Muscle of leg (tissue), 11 donors: Measurements from ENCODE around the gene C14orf180. TPM values are rescaled to one million over a fixed set of nuclear protein-coding genes. Genes with fewer than 3 reads are reported as not detected.
"Not testable (repeated sequence)": the region's sequence is repeated elsewhere in the genome, so short reads cannot be mapped to it uniquely, and the experiment has no call there.

Experiments used
- DNase-seq: peaks from one replicate; pipeline ENCODE4 v3.0.0; 2013
- H3K27ac ChIP-seq: one replicate; pipeline ENCODE4 v1.5.1; 2013; ENCODE audit warnings: mild to moderate bottlenecking, low read length, control low read depth
- H3K27me3 ChIP-seq: one replicate; pipeline ENCODE4 v1.6.1; 2013; ENCODE audit warnings: low read length; ENCODE audit not compliant: control insufficient read depth, insufficient read depth
- H3K36me3 ChIP-seq: one replicate; pipeline ENCODE4 v1.6.1; 2013; ENCODE audit warnings: low read length; ENCODE audit not compliant: control insufficient read depth, insufficient read depth
- H3K4me1 ChIP-seq: one replicate; pipeline ENCODE4 v1.6.1; 2013; ENCODE audit warnings: low read length; ENCODE audit not compliant: control insufficient read depth, insufficient read depth
- H3K4me3 ChIP-seq: one replicate; pipeline ENCODE4 v1.5.1; 2013; ENCODE audit warnings: low read length, control low read depth
- H3K9me3 ChIP-seq: replicated peaks from 2 replicates; pipeline ENCODE4 v1.6.1; 2013; ENCODE audit warnings: low read depth, low read length; ENCODE audit not compliant: control insufficient read depth
- WGBS: methylation state at CpG from one replicate; pipeline ENCODE4 v1.1.5; 2013; ENCODE audit warnings: missing lambda C conversion rate; ENCODE audit not compliant: insufficient coverage; 5-methylcytosine and 5-hydroxymethylcytosine counted together
- polyA plus RNA-seq, 8 donors: library from polyadenylated mRNA; unstranded; fragments of 120-200 nt; gene quantifications; one replicate each; pipeline versions ENCODE4 v1.2.1 to v1.2.3, GENCODE V29; 2013; ENCODE audit warnings: inconsistent platforms in 1 of 8, low replicate concordance in 1 of 8; ENCODE audit not compliant: insufficient read length in 8 of 8, insufficient read depth in 1 of 8
- total RNA-seq: library from RNA; stranded (reverse); fragments of 120-200 nt; gene quantifications from one replicate; pipeline ENCODE4 v1.2.4, GENCODE V29; 2013

The C14orf180 gene
- total and polyA plus RNA-seq, 9 donors = 3.9 to 18.8 (median 11.6) TPM

GRCh38 chr14:104578321-104578720, 1.2 kb upstream of the C14orf180 start:
- H3K4me3 ChIP-seq = no peak overlapping the region
- no peaks in the 10 kb centered on the region for H3K36me3 ChIP-seq
- peaks cover 100% of the 10 kb centered on the region for H3K4me1 ChIP-seq
- H3K27me3 ChIP-seq = peaks cover 2% of the 10 kb centered on the region
- peak overlapping the region; percentile 67 for H3K27ac ChIP-seq
- 59% methylated on average over 8 of the region's 11 CpGs for WGBS
- DNase-seq = no peak
- H3K9me3 ChIP-seq = no peaks in the 10 kb centered on the region

GRCh38 chr14:104579939-104580338, 375 bp downstream of the C14orf180 start:
- DNase-seq, H3K9me3 ChIP-seq, H3K27me3 ChIP-seq, H3K36me3 ChIP-seq: not testable (repeated sequence)
- Histone ChIP-seq H3K4me3 (peak overlapping the region; percentile 22), H3K27ac (peak overlapping the region; percentile 75), H3K4me1 (peaks cover 93% of the 10 kb centered on the region)
- WGBS = 73% methylated on average over 6 of the region's 6 CpGs

GRCh38 chr14:104580961-104581360, 1.4 kb downstream of the C14orf180 start:
- Histone ChIP-seq H3K36me3 (no peaks in the 10 kb centered on the region), H3K27me3 (no peaks in the 10 kb centered on the region), H3K4me3 (peak overlapping the region; percentile 31), H3K27ac (peak overlapping the region; percentile 75), H3K4me1 (peaks cover 86% of the 10 kb centered on the region), H3K9me3 (no peaks in the 10 kb centered on the region)
- WGBS = 61% methylated on average over 8 of the region's 9 CpGs
- peak; percentile 49 for DNase-seq

- Histone ChIP-seq H3K4me3 (peak overlapping the region; percentile 31), H3K4me1 (peaks cover 86% of the 10 kb centered on the region), H3K36me3 (no peaks in the 10 kb centered on the region), H3K27ac (peak overlapping the region; percentile 45), H3K9me3 (no peaks in the 10 kb centered on the region), H3K27me3 (no peaks in the 10 kb centered on the region)
- DNase-seq = no peak
- WGBS = 67% methylated on average over 9 of the region's 9 CpGs
These were observed 2.0 kb downstream of the C14orf180 start for GRCh38 chr14:104581521-104581920.

GRCh38 chr14:104582005-104582404, 2.4 kb downstream of the C14orf180 start:
- DNase-seq = no peak
- H3K4me3 ChIP-seq = peak overlapping the region; percentile 31
- no peaks in the 10 kb centered on the region for H3K9me3 ChIP-seq
- peak overlapping the region; percentile 52 for H3K27ac ChIP-seq
- 70% methylated on average over 14 of the region's 20 CpGs for whole genome bisulfite sequencing
- H3K4me1 ChIP-seq = peaks cover 86% of the 10 kb centered on the region
- H3K27me3 ChIP-seq = no peaks in the 10 kb centered on the region
- H3K36me3 ChIP-seq = no peaks in the 10 kb centered on the region

- peak overlapping the region; percentile 31 for H3K4me3 ChIP-seq
- H3K4me1 ChIP-seq = peaks cover 86% of the 10 kb centered on the region
- no peaks in the 10 kb centered on the region for H3K9me3 ChIP-seq
- H3K36me3 ChIP-seq = no peaks in the 10 kb centered on the region
- 12% methylated on average over 6 of the region's 12 CpGs for WGBS
- H3K27me3 ChIP-seq = no peaks in the 10 kb centered on the region
- H3K27ac ChIP-seq = peak overlapping the region; percentile 52
- peak; percentile 56 for DNase-seq
These were observed 3.1 kb downstream of the C14orf180 start for GRCh38 chr14:104582662-104583061.

GRCh38 chr14:104583424-104584306, 4.1 kb downstream of the C14orf180 start:
- Histone ChIP-seq H3K4me3 (no peak overlapping the region), H3K4me1 (peaks cover 83% of the 10 kb centered on the region), H3K27ac (peak overlapping the region; percentile 52)

GRCh38 chr14:104584557-104584956, 5.0 kb downstream of the C14orf180 start:
- no peaks in the 10 kb centered on the region for H3K27me3 ChIP-seq
- DNase-seq = no peak
- no peaks in the 10 kb centered on the region for H3K36me3 ChIP-seq
- H3K4me3 ChIP-seq = no peak overlapping the region
- H3K4me1 ChIP-seq = peaks cover 74% of the 10 kb centered on the region
- no peaks in the 10 kb centered on the region for H3K9me3 ChIP-seq
- H3K27ac ChIP-seq = no peak overlapping the region
- WGBS = 74% methylated on average over 10 of the region's 10 CpGs

More at GRCh38 chr14:104583424-104584306, 4.1 kb downstream of the C14orf180 start:
- Histone ChIP-seq H3K9me3 (no peaks in the 10 kb centered on the region), H3K27me3 (no peaks in the 10 kb centered on the region), H3K36me3 (no peaks in the 10 kb centered on the region)
- 55% methylated on average over 22 of the region's 27 CpGs for WGBS
- DNase-seq = no peak

- DNase-seq = no peak
These were observed 6.6 kb downstream of the C14orf180 start for GRCh38 chr14:104585966-104586697.

More at GRCh38 chr14:104585966-104586697, 6.6 kb downstream of the C14orf180 start:
- H3K27ac ChIP-seq = no peak overlapping the region
- no peak overlapping the region for H3K4me3 ChIP-seq
- no peaks in the 10 kb centered on the region for H3K27me3 ChIP-seq
- H3K4me1 ChIP-seq = peaks cover 58% of the 10 kb centered on the region
- H3K36me3 ChIP-seq = no peaks in the 10 kb centered on the region
- 52% methylated on average over 18 of the region's 24 CpGs for WGBS
- H3K9me3 ChIP-seq = no peaks in the 10 kb centered on the region
